ENCODE measurements around the gene NPHP4.

The NPHP4 gene

DNA sequence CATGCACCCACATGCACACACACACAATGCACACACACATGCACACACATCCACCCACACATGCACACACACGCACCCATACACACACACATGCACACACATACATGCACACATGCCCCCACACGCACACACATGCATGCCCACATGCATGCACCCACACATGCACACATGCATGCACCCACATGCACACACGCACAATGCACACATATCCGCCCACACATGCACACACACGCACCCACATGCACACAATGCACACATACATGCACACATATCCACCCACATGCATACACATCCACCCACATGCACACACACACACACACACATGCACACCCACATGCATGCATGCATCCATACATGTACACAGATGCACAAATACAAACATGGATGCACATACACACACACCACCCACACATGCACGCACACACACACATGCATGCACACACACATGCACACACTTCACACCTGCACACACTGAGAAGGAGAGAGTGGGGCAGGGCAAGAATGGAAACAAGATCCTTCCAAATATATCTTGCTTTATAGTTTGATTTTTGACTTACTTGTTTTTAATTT, 123.2 kb downstream of the NPHP4 start:
- no peaks in the 10 kb centered on the region for H3K27me3 ChIP-seq (replicated peaks)
- TF ChIP-seq, protein P1, sequence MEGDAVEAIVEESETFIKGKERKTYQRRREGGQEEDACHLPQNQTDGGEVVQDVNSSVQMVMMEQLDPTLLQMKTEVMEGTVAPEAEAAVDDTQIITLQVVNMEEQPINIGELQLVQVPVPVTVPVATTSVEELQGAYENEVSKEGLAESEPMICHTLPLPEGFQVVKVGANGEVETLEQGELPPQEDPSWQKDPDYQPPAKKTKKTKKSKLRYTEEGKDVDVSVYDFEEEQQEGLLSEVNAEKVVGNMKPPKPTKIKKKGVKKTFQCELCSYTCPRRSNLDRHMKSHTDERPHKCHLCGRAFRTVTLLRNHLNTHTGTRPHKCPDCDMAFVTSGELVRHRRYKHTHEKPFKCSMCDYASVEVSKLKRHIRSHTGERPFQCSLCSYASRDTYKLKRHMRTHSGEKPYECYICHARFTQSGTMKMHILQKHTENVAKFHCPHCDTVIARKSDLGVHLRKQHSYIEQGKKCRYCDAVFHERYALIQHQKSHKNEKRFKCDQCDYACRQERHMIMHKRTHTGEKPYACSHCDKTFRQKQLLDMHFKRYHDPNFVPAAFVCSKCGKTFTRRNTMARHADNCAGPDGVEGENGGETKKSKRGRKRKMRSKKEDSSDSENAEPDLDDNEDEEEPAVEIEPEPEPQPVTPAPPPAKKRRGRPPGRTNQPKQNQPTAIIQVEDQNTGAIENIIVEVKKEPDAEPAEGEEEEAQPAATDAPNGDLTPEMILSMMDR (IDR thresholded peaks at IDR 0.05; ENCODE audit: low read depth, low read length, missing control alignments) = no peak
- in situ Hi-C loops (cut with HindIII; ENCODE audit: low pct_ligation_motif_present, low sequenced_read_pairs) = no loop called here
- no peak for DNase-seq
- no peak overlapping the region for H3K27ac ChIP-seq
- no peak overlapping the region for H3K4me3 ChIP-seq (ENCODE audit: low read depth, low read length)
- H3K36me3 ChIP-seq (replicated peaks) = no peaks in the 10 kb centered on the region

DNA sequence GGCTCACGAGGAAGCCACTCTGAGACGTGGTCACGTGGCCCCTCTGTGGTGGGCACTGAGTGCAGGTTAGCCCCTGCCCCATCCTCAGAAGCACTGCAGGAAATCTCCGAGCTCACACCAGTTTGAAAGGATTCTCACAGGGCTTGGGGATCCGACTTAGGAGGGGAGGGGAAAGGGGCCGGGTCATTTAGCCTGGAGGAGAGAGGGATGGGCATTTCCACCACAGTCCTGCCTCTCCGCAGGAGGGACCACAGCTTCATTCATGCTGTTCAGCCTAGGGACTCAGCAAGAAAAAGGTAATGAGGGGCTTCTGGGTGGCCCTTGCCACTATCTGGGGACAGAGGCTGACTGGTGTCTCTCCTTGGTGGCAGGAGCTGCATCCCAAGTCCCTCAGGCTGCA, 126.5 kb downstream of the NPHP4 start:
- Histone ChIP-seq H3K36me3 (replicated peaks) (no peaks in the 10 kb centered on the region), H3K27me3 (replicated peaks) (no peaks in the 10 kb centered on the region), H3K4me3 (ENCODE audit: low read depth, low read length) (no peak overlapping the region), H3K27ac (no peak overlapping the region)
- in situ Hi-C loops (cut with HindIII; ENCODE audit: low pct_ligation_motif_present, low sequenced_read_pairs) = no loop called here
- TF ChIP-seq, protein P1 (IDR thresholded peaks at IDR 0.05; ENCODE audit: low read depth, low read length, missing control alignments) = no peak
- no peak for DNase-seq

DNA sequence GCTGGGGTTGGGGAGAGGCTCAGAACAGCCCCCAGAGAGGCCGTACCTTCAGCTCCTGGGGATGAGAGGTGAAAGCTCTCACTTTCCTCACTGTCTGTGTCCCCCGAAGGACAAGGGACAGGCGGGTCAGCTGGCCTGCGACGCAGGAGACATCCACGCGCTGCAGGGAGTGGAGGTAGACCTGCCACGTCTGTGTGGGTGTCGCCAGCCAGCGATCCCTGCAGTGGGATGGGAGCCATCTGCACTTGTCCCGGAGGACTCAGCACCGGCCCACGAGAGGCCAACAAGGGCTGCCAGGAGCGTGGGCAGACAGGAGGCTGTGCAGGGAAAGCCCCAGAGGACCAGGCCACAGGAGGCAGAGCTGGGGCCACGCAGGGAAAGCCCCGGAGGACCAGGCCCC, 127.2 kb downstream of the NPHP4 start:
- in situ Hi-C loops (cut with HindIII; ENCODE audit: low pct_ligation_motif_present, low sequenced_read_pairs) = no loop called here
- Histone ChIP-seq H3K27ac (no peak overlapping the region), H3K4me3 (ENCODE audit: low read depth, low read length) (no peak overlapping the region), H3K27me3 (replicated peaks) (no peaks in the 10 kb centered on the region), H3K36me3 (replicated peaks) (no peaks in the 10 kb centered on the region)
- TF ChIP-seq, protein P1 (IDR thresholded peaks at IDR 0.05; ENCODE audit: low read depth, low read length, missing control alignments) = no peak
- DNase-seq = no peak

DNA sequence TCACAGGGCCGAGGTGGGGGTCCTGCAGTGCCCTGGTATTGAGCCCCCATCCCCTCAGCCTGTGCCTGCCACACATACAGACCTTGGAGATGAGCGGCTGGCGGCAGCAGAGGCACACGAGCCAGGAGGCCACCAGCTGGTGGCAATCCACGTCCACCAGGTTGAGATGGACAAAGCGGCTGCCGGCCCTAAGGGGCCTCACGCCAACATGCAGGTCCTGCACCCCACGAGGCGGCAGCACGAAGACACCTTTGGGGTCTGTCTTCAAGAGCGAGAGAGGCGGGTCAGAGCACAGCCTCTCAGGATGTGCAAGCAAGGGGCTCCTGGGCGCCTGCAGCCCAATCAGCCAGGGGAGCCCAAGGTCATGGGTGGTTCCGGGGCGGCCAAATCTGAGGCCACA, 128.0 kb downstream of the NPHP4 start:
- TF ChIP-seq, protein P1 (IDR thresholded peaks at IDR 0.05; ENCODE audit: low read depth, low read length, missing control alignments) = no peak
- no peaks in the 10 kb centered on the region for H3K27me3 ChIP-seq (replicated peaks)
- no peak for DNase-seq
- H3K4me3 ChIP-seq (ENCODE audit: low read depth, low read length) = no peak overlapping the region
- H3K36me3 ChIP-seq (replicated peaks) = no peaks in the 10 kb centered on the region
- no peak overlapping the region for H3K27ac ChIP-seq
- in situ Hi-C loops (cut with HindIII; ENCODE audit: low pct_ligation_motif_present, low sequenced_read_pairs) = no loop called here

DNA sequence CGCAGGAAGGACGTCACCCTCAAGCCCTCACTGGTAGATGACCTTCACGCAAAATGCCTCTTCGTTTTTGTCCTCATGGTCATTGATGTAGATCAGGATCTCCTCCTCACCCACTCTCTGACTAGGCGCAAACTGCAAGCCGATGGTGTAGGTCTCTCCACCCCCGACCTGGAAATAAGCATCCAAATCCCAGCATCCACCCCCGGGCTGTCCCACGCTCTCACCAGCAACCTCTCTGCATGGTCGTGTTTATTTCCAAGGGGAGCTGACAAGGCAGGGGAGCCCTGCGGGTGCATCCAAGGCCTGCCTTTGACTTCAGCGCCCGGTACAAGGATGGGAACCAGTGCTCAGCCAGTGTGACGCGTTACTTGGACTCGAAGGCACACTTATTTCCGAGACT, 129.0 kb downstream of the NPHP4 start:
- Histone ChIP-seq H3K4me3 (ENCODE audit: low read depth, low read length) (no peak overlapping the region), H3K27me3 (replicated peaks) (no peaks in the 10 kb centered on the region), H3K27ac (no peak overlapping the region), H3K36me3 (replicated peaks) (no peaks in the 10 kb centered on the region)
- TF ChIP-seq, protein P1 (IDR thresholded peaks at IDR 0.05; ENCODE audit: low read depth, low read length, missing control alignments) = no peak
- no peak for DNase-seq
- in situ Hi-C loops (cut with HindIII; ENCODE audit: low pct_ligation_motif_present, low sequenced_read_pairs) = no loop called here

All from brain microvascular endothelial cell (primary cell).